HEK293T (cell line): Measurements from ENCODE around the gene CDH1.

Source experiments
- CTCF ChIA-PET: fragments of 350-600 bp; formaldehyde crosslinking; extraction: SDS; loops from one replicate; lab custom pipeline; 2021; ENCODE audit warnings: antibody characterized with exemption, inconsistent platforms; lab: Yijun Ruan, JAX
- POLR2A ChIA-PET: fragments of 350-600 bp; formaldehyde crosslinking; extraction: SDS; loops from one replicate; lab custom pipeline; 2020; ENCODE audit warnings: antibody characterized with exemption, inconsistent platforms; lab: Yijun Ruan, JAX
- DNase-seq: peaks from one replicate; pipeline ENCODE4 v3.0.0; 2012; ENCODE audit warnings: mixed read lengths; ENCODE audit errors: extremely low spot score
- ARNT ChIP-seq: fragments of 450-650 bp; IDR thresholded peaks from 2 replicates; pipeline ENCODE4 v1.6.1; 2017; ENCODE audit warnings: mild to moderate bottlenecking
- BHLHE40 ChIP-seq: fragments of 450-650 bp; IDR thresholded peaks from 2 replicates; pipeline ENCODE4 v1.6.1; 2016; ENCODE audit warnings: mild to moderate bottlenecking, moderate library complexity, borderline replicate concordance
- CTBP1 ChIP-seq: fragments of 450-650 bp; IDR thresholded peaks from 2 replicates; pipeline ENCODE4 v1.6.1; 2016; ENCODE audit warnings: borderline replicate concordance
- ELF4 ChIP-seq: fragments of 450-650 bp; IDR thresholded peaks from 2 replicates; pipeline ENCODE4 v1.6.1; 2017; ENCODE audit warnings: antibody characterized with exemption
- FOXA1 ChIP-seq: fragments of 450-650 bp; IDR thresholded peaks from 2 replicates; pipeline ENCODE4 v1.6.1; 2016; ENCODE audit warnings: mild to moderate bottlenecking
- FOXK2 ChIP-seq: fragments of 450-650 bp; IDR thresholded peaks from 2 replicates; pipeline ENCODE4 v1.6.1; 2016; ENCODE audit warnings: mild to moderate bottlenecking
- FOXM1 ChIP-seq: fragments of 450-650 bp; IDR thresholded peaks from 2 replicates; pipeline ENCODE4 v1.6.1; 2017; ENCODE audit warnings: mild to moderate bottlenecking, borderline replicate concordance
- HDGF ChIP-seq: fragments of 450-650 bp; IDR thresholded peaks from 2 replicates; pipeline ENCODE4 v1.6.1; 2017; ENCODE audit warnings: antibody characterized with exemption, borderline replicate concordance
- L3MBTL2 ChIP-seq: fragments of 450-650 bp; conservative IDR thresholded peaks from 2 replicates; pipeline ENCODE4 v1.6.1; 2016; ENCODE audit warnings: mild to moderate bottlenecking
- LEF1 ChIP-seq: fragments of 450-650 bp; IDR thresholded peaks from 2 replicates; pipeline ENCODE4 v1.6.1; 2017; ENCODE audit warnings: mild to moderate bottlenecking, borderline replicate concordance
- NFRKB ChIP-seq: fragments of 450-650 bp; IDR thresholded peaks from 2 replicates; pipeline ENCODE4 v1.6.1; 2016; ENCODE audit warnings: mild to moderate bottlenecking, moderate library complexity
- SP1 ChIP-seq: fragments of 450-650 bp; IDR thresholded peaks from 2 replicates; pipeline ENCODE4 v1.6.1; 2017
- SUZ12 ChIP-seq: fragments of 450-650 bp; IDR thresholded peaks from 2 replicates; pipeline ENCODE4 v1.6.1; 2016; ENCODE audit warnings: mild to moderate bottlenecking
- TARDBP ChIP-seq: fragments of 450-650 bp; IDR thresholded peaks from 2 replicates; pipeline ENCODE4 v1.6.1; 2016
- ZNF384 ChIP-seq: fragments of 450-650 bp; IDR thresholded peaks from 2 replicates; pipeline ENCODE4 v1.6.1; 2016
- TF ChIP-seq, protein P1 (sequence below): fragments of 450-650 bp; IDR thresholded peaks from 2 replicates; pipeline ENCODE4 v1.6.1; 2016

The CDH1 gene

DNA sequence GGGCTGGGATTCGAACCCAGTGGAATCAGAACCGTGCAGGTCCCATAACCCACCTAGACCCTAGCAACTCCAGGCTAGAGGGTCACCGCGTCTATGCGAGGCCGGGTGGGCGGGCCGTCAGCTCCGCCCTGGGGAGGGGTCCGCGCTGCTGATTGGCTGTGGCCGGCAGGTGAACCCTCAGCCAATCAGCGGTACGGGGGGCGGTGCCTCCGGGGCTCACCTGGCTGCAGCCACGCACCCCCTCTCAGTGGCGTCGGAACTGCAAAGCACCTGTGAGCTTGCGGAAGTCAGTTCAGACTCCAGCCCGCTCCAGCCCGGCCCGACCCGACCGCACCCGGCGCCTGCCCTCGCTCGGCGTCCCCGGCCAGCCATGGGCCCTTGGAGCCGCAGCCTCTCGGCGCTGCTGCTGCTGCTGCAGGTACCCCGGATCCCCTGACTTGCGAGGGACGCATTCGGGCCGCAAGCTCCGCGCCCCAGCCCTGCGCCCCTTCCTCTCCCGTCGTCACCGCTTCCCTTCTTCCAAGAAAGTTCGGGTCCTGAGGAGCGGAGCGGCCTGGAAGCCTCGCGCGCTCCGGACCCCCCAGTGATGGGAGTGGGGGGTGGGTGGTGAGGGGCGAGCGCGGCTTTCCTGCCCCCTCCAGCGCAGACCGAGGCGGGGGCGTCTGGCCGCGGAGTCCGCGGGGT lies at the start of gene CDH1:
TSS of gene CDH1 (plus strand) at position 247 of the 684 bp plus-strand sequence. CDS start at position 371, 124 bp downstream.
- TF ChIP-seq TARDBP (no peak), LEF1 (no peak), SP1 (no peak), BHLHE40 (no peak), FOXA1 (no peak), SUZ12 (no peak)
- TF ChIP-seq, protein P1, sequence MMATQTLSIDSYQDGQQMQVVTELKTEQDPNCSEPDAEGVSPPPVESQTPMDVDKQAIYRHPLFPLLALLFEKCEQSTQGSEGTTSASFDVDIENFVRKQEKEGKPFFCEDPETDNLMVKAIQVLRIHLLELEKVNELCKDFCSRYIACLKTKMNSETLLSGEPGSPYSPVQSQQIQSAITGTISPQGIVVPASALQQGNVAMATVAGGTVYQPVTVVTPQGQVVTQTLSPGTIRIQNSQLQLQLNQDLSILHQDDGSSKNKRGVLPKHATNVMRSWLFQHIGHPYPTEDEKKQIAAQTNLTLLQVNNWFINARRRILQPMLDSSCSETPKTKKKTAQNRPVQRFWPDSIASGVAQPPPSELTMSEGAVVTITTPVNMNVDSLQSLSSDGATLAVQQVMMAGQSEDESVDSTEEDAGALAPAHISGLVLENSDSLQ, result no peak
- ChIA-PET CTCF (no interaction called here), POLR2A (no interaction called here)
- DNase-seq, result peak; percentile 60

DNA sequence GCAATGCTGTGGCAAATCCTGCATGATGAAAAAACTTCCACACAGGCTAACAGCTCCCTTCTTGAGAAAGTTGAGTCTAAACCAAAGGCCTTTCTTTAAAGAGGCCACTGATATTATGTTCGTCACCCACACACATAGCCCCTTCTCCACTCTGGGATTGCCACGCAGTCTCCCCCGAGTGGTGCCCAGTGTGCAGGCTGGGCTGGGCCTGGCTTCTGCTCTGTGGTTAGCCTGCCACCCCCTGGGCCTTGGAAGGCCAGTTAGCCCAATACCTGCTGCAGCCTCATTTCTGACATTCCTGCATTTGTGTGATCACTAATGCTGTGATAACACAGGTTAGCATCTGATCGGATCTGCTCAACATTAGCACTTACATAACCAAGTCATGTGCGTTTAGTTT lies 47.2 kb upstream of the CDH1 start:
- TF ChIP-seq SP1 (no peak), HDGF (no peak), ZNF384 (no peak), SUZ12 (no peak), CTBP1 (no peak), BHLHE40 (no peak), NFRKB (no peak), FOXA1 (no peak), ARNT (no peak), FOXK2 (no peak), L3MBTL2 (no peak), TARDBP (no peak), ELF4 (no peak), FOXM1 (no peak), LEF1 (no peak)
- TF ChIP-seq, protein P1, result no peak
- DNase-seq, result no peak
- ChIA-PET POLR2A (no interaction called here), CTCF (interaction anchor here (1.2 kb wide), 1 partner anchor 99 kb away, joined by 5 read pairs; no protein-coding TSS in a partner anchor)

DNA sequence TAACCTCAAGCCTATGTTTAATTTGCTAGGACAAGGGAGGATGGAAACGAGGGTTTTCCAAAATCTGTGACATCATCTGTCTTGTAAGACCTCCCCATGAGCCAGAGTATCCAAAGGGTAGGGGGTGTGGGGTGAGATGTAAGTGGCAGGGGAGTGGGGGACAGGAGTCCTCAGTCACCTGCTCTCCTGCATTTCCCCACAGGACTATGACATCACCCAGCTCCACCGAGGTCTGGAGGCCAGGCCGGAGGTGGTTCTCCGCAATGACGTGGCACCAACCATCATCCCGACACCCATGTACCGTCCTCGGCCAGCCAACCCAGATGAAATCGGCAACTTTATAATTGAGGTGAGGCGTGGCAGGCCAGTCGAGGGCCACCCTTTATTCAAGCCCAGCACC lies 41.5 kb upstream of the CDH1 start:
- CTCF ChIA-PET, result no interaction called here
- POLR2A ChIA-PET, result no interaction called here
- TF ChIP-seq TARDBP, result no peak
- no peak for TF ChIP-seq ELF4
- TF ChIP-seq FOXA1, result no peak
- no peak for DNase-seq

DNA sequence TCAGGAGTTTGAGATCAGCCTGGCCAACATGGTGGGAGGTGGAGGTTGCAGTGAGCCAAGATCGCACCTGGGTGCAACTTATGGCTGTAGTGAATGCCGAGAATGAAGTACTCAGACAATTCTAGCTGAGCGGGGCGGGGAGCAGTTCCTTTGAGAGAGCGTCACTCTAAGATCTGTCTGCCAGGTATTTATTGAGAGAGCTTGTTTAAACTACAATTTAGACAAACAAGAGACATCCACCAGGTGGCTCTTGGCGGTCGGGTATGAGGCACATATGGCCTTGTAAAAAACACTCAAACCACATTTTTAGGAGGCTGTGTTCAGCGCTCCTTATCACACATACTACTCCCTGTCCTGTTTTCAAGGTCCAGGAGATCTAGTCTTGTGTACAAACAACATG lies 40.6 kb upstream of the CDH1 start:
- POLR2A ChIA-PET, result no interaction called here
- CTCF ChIA-PET, result no interaction called here
- no peak for DNase-seq

DNA sequence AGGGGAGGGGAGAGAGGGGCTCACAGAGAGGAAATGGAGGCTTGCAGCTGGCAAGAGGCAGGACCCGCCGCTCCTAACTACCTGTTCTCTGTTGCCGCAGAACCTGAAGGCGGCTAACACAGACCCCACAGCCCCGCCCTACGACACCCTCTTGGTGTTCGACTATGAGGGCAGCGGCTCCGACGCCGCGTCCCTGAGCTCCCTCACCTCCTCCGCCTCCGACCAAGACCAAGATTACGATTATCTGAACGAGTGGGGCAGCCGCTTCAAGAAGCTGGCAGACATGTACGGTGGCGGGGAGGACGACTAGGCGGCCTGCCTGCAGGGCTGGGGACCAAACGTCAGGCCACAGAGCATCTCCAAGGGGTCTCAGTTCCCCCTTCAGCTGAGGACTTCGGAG lies 39.0 kb upstream of the CDH1 start:
- TF ChIP-seq CTBP1 (no peak), ZNF384 (no peak)
- POLR2A ChIA-PET, result no interaction called here
- CTCF ChIA-PET, result no interaction called here
- no peak for DNase-seq

More for the DNA sequence above, 40.6 kb upstream of the CDH1 start:
- no peak for TF ChIP-seq SP1
- TF ChIP-seq FOXK2, result no peak
- TF ChIP-seq LEF1, result no peak
- TF ChIP-seq SUZ12, result no peak
- TF ChIP-seq ZNF384, result no peak
- no peak for TF ChIP-seq FOXA1
- no peak for TF ChIP-seq L3MBTL2
- TF ChIP-seq, protein P1, result no peak
- no peak for TF ChIP-seq ELF4
- TF ChIP-seq FOXM1, result no peak
- no peak for TF ChIP-seq ARNT
- no peak for TF ChIP-seq NFRKB
- TF ChIP-seq HDGF, result no peak
- no peak for TF ChIP-seq TARDBP
- no peak for TF ChIP-seq BHLHE40
- no peak for TF ChIP-seq CTBP1

DNA sequence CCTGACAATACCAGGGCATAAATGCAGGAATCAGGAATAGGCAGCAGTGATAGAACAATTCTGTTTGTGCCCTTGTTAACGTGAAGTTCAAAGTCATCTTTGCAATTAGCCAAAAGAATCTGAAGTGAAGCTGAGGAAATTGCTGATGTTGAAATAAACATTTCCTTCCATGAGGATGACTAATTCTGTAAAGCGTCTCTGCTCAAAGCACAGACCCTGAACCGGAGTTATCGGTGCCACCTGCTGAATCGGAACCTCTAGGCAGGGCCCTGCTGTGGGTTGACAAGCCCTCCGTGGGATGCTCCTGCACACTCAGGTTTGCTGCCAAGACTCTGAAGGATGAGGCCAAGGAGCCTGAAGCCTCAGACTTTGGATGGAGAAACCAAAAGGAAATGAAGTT lies 37.0 kb upstream of the CDH1 start:
- CTCF ChIA-PET, result interaction anchor here (1.3 kb wide), 1 partner anchor 109 kb away, joined by 3 read pairs; no protein-coding TSS in a partner anchor
- TF ChIP-seq NFRKB (no peak), LEF1 (no peak), TARDBP (no peak), SP1 (no peak), ARNT (no peak), L3MBTL2 (no peak), FOXM1 (no peak), ELF4 (no peak), HDGF (no peak), FOXK2 (no peak), ZNF384 (no peak), FOXA1 (no peak), BHLHE40 (no peak)
- TF ChIP-seq, protein P1, result no peak
- POLR2A ChIA-PET, result no interaction called here
- DNase-seq, result no peak
